Body of pancreas (tissue), 4 donors: ENCODE measurements around the gene HSPG2. TPM values are rescaled to one million over a fixed set of nuclear protein-coding genes. Genes with fewer than 3 reads are reported as not detected.

Source experiments
- ATAC-seq: fragments of 150-250 bp; one replicate; pipeline ENCODE4 v1.9.1; 2016
- DNase-seq, 4 donors: peaks; one replicate each; pipeline ENCODE4 v3.0.0-alpha.2; 2019
- H3K27ac ChIP-seq, 4 donors: fragments of 200-600 bp; sonication (generic); 1 replicate in 3 of 4; 2 replicates in 1 of 4; pipeline versions ENCODE4 v1.5.1 to v1.6.1; 2016 to 2019; ENCODE audit warnings: mild to moderate bottlenecking in 1 of 4, mixed read lengths in 1 of 4, moderate library complexity in 1 of 4
- H3K27me3 ChIP-seq, 2 donors: fragments of 200-600 bp; sonication (generic); one replicate each; pipeline ENCODE4 v1.6.0; 2016; ENCODE audit warnings: mild to moderate bottlenecking in 1 of 2
- H3K36me3 ChIP-seq, 2 donors: fragments of 200-600 bp; sonication (generic); replicated peaks in 1 of 2; 2 replicates each; pipeline ENCODE4 v1.5.1; 2016; ENCODE audit warnings: low read depth in 2 of 2; ENCODE audit not compliant: insufficient read depth in 1 of 2
- H3K4me1 ChIP-seq: fragments of 200-600 bp; sonication (generic); one replicate; pipeline ENCODE4 v1.6.0; 2016
- H3K4me3 ChIP-seq, 2 donors: fragments of 200-600 bp; sonication (generic); 1 replicate in 1 of 2; 2 replicates in 1 of 2; pipeline ENCODE4 v1.5.1; 2016 to 2019
- H3K9me3 ChIP-seq, 3 donors: fragments of 200-600 bp; sonication (generic); 1 replicate in 2 of 3; 2 replicates in 1 of 3; pipeline ENCODE4 v1.5.1; 2016
- CTCF ChIP-seq, 7 experiments: fragments of 450-650 bp in 4 of 7; fragments of 200-600 bp in 3 of 7; sonication (generic) in 3 of 7; IDR thresholded peaks; one replicate each; pipeline ENCODE4 v1.5.1; 2016 to 2019; ENCODE audit warnings: antibody characterized with exemption in 7 of 7
- POLR2A ChIP-seq, 3 donors: fragments of 450-650 bp; IDR thresholded peaks; one replicate each; pipeline ENCODE4 v1.6.1; 2016; ENCODE audit warnings: antibody characterized with exemption in 3 of 3, mild to moderate bottlenecking in 2 of 3
- WGBS, 2 donors: methylation state at CpG; one replicate each; pipeline ENCODE4 v1.1.5; 2017; 5-methylcytosine and 5-hydroxymethylcytosine counted together
- intact Hi-C: fragments of 100-400 bp; cut with DNase I; formaldehyde crosslinking; loops from one replicate; pipeline ENCODE4 v1.15.1; 2023
- total RNA-seq, 2 donors: library from RNA; depleted of rRNA; stranded (reverse); fragments of >200 nt; gene quantifications; one replicate each; pipeline ENCODE4 v1.1.0, GENCODE V29; 2016

Gene HSPG2
- total RNA-seq, 2 donors from 2014 or later, result 87.7 to 179 TPM

DNA sequence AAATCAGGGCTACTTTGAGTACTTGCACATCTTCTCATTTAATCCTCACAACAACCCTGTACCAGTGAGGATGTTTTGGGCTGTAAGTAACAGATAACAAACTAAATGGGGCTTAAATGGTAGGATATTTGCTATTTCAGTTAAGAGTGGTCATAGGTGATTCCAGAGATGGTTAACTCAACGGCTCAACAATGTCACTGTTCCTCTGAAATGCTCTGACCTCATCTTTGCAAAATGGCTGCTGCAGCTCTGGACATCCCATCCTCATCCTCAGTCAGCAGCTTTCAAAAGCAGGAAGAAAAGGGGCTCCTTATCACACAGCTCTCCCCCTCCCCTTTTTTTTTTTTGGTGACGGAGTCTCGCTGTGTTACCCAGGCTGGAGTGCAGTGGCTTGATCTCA, 123.6 kb downstream of the HSPG2 start:
- Histone ChIP-seq H3K36me3 (no peaks in the 10 kb centered on the region), H3K27me3 (no peaks in the 10 kb centered on the region), H3K9me3 (no peaks in the 10 kb centered on the region), H3K27ac (no peak overlapping the region), H3K4me3 (no peak overlapping the region), H3K4me1 (peaks cover 22% of the 10 kb centered on the region)
- intact Hi-C loops, result no loop called here
- DNase-seq (no peak), ATAC-seq (no peak)
- no peak for TF ChIP-seq POLR2A (IDR thresholded peaks at IDR 0.05)
- no peak for TF ChIP-seq CTCF (IDR thresholded peaks at IDR 0.05)
- WGBS, 2 donors, result 93 to 97% methylated on average over 3 of the region's 3 CpGs

DNA sequence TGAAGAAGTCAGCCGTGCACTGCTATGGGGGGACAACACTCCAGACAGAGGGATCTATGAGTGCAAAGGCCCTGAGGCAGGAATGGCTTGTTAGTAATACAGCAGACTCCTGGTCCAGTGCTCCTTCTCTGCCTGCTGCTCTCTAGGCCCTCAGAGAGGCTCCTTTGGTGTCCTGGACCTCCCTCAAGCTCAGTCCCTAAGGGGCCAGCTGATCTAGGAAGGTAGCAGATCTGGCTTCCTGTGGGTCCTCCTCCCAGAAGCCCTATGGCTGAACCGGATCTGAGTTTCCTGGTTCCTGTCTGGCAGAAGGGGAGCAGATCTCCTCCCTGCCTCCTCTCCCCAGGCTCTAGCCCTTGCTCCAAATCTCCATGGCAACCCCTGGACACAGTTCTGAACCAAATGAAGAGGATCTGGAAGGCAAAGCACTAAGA, 125.2 kb downstream of the HSPG2 start, which contains the start of gene LDLRAD2:
Gene LDLRAD2 (plus strand): TSS at position 391 of the 431 bp plus-strand sequence. CDS start 187 bp downstream, outside the sequence.
- H3K4me3 ChIP-seq, result no peak within 1 kb of the TSS
- ATAC-seq (no peak), DNase-seq (no peak)
- H3K27me3 ChIP-seq, result no peaks in the 10 kb centered on the region
- peaks cover 22% of the 10 kb centered on the region for H3K4me1 ChIP-seq
- no peaks in the 10 kb centered on the region for H3K9me3 ChIP-seq
- peak within 1 kb of the TSS in 1 of 4 donors; percentile 17 for H3K27ac ChIP-seq
- 67 to 73% methylated on average over 2 of the region's 2 CpGs for WGBS, 2 donors
- H3K36me3 ChIP-seq, result no peaks in the 10 kb centered on the region
- TF ChIP-seq CTCF (IDR thresholded peaks at IDR 0.05), result no peak
- no peak for TF ChIP-seq POLR2A (IDR thresholded peaks at IDR 0.05)
- intact Hi-C loops, result no loop called here

- DNase-seq (no peak), ATAC-seq (no peak)
- no peaks in the 10 kb centered on the region for H3K27me3 ChIP-seq
- H3K27ac ChIP-seq, result no peak overlapping the region
- no peaks in the 10 kb centered on the region for H3K9me3 ChIP-seq
- H3K4me3 ChIP-seq, result no peak overlapping the region
- H3K36me3 ChIP-seq, result no peaks in the 10 kb centered on the region
- intact Hi-C loops, result no loop called here
- H3K4me1 ChIP-seq, result no peaks in the 10 kb centered on the region
- WGBS, 2 donors, result 74 to 85% methylated on average over 2 of the region's 2 CpGs
- TF ChIP-seq CTCF (IDR thresholded peaks at IDR 0.05) (no peak), POLR2A (IDR thresholded peaks at IDR 0.05) (no peak)
These were observed 132.6 kb downstream of the HSPG2 start for GRCh38 chr1:21804536-21804935.

- Histone ChIP-seq H3K36me3 (no peaks in the 10 kb centered on the region), H3K27ac (no peak overlapping the region), H3K27me3 (no peaks in the 10 kb centered on the region), H3K9me3 (no peaks in the 10 kb centered on the region), H3K4me1 (no peaks in the 10 kb centered on the region), H3K4me3 (no peak overlapping the region)
- no peak for ATAC-seq
- WGBS, 2 donors, result 93 to 95% methylated on average over 4 of the region's 4 CpGs
- no peak for TF ChIP-seq POLR2A (IDR thresholded peaks at IDR 0.05)
- no peak for TF ChIP-seq CTCF (IDR thresholded peaks at IDR 0.05)
- intact Hi-C loops, result no loop called here
- no peak for DNase-seq
These were observed 136.0 kb downstream of the HSPG2 start for GRCh38 chr1:21801100-21801499.

DNA sequence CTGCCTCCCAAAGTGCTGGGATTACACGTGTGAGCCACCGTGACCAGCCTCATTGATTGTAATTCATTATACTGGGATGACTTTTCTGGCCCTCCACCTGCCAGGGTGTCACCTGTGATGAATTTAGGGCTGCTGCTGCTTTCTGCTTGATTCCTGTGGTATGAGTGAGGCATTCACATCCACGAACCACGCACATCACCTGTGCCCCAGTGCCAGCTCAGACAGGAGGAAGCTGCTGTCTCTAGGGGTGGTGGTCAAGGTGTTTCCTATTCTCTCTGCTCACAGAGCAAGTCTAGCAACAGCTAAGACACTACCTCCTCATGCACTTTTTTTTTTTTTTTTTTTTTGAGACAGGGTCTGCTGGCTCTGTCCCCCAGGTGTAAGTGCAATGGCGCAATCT, 137.4 kb downstream of the HSPG2 start:
- no peaks in the 10 kb centered on the region for H3K4me1 ChIP-seq
- H3K9me3 ChIP-seq, result no peaks in the 10 kb centered on the region
- H3K4me3 ChIP-seq, result no peak overlapping the region
- TF ChIP-seq CTCF (IDR thresholded peaks at IDR 0.05), result no peak
- TF ChIP-seq POLR2A (IDR thresholded peaks at IDR 0.05), result no peak
- no peak for DNase-seq
- H3K36me3 ChIP-seq, result no peaks in the 10 kb centered on the region
- intact Hi-C loops, result no loop called here
- WGBS, 2 donors, result 61 to 75% methylated on average over 3 to 4 of the region's 5 CpGs
- no peak for ATAC-seq
- H3K27ac ChIP-seq, result no peak overlapping the region
- H3K27me3 ChIP-seq, result no peaks in the 10 kb centered on the region
